HEK293T (cell line): ENCODE data around the gene ASCC1.
"Not testable (repeated sequence)": the region's sequence is repeated elsewhere in the genome, so short reads cannot be mapped to it uniquely, and the experiment has no call there.

Experiments used
- CTCF ChIA-PET: fragments of 350-600 bp; formaldehyde crosslinking; extraction: SDS; loops from one replicate; lab custom pipeline; 2021; ENCODE audit warnings: antibody characterized with exemption, inconsistent platforms; lab: Yijun Ruan, JAX
- POLR2A ChIA-PET: fragments of 350-600 bp; formaldehyde crosslinking; extraction: SDS; loops from one replicate; lab custom pipeline; 2020; ENCODE audit warnings: antibody characterized with exemption, inconsistent platforms; lab: Yijun Ruan, JAX
- DNase-seq: peaks from one replicate; pipeline ENCODE4 v3.0.0; 2012; ENCODE audit warnings: mixed read lengths; ENCODE audit errors: extremely low spot score
- ARNT ChIP-seq: fragments of 450-650 bp; IDR thresholded peaks from 2 replicates; pipeline ENCODE4 v1.6.1; 2017; ENCODE audit warnings: mild to moderate bottlenecking
- BHLHE40 ChIP-seq: fragments of 450-650 bp; IDR thresholded peaks from 2 replicates; pipeline ENCODE4 v1.6.1; 2016; ENCODE audit warnings: mild to moderate bottlenecking, moderate library complexity, borderline replicate concordance
- CTBP1 ChIP-seq: fragments of 450-650 bp; IDR thresholded peaks from 2 replicates; pipeline ENCODE4 v1.6.1; 2016; ENCODE audit warnings: borderline replicate concordance
- ELF4 ChIP-seq: fragments of 450-650 bp; IDR thresholded peaks from 2 replicates; pipeline ENCODE4 v1.6.1; 2017; ENCODE audit warnings: antibody characterized with exemption
- FOXA1 ChIP-seq: fragments of 450-650 bp; IDR thresholded peaks from 2 replicates; pipeline ENCODE4 v1.6.1; 2016; ENCODE audit warnings: mild to moderate bottlenecking
- FOXK2 ChIP-seq: fragments of 450-650 bp; IDR thresholded peaks from 2 replicates; pipeline ENCODE4 v1.6.1; 2016; ENCODE audit warnings: mild to moderate bottlenecking
- FOXM1 ChIP-seq: fragments of 450-650 bp; IDR thresholded peaks from 2 replicates; pipeline ENCODE4 v1.6.1; 2017; ENCODE audit warnings: mild to moderate bottlenecking, borderline replicate concordance
- HDGF ChIP-seq: fragments of 450-650 bp; IDR thresholded peaks from 2 replicates; pipeline ENCODE4 v1.6.1; 2017; ENCODE audit warnings: antibody characterized with exemption, borderline replicate concordance
- L3MBTL2 ChIP-seq: fragments of 450-650 bp; conservative IDR thresholded peaks from 2 replicates; pipeline ENCODE4 v1.6.1; 2016; ENCODE audit warnings: mild to moderate bottlenecking
- LEF1 ChIP-seq: fragments of 450-650 bp; IDR thresholded peaks from 2 replicates; pipeline ENCODE4 v1.6.1; 2017; ENCODE audit warnings: mild to moderate bottlenecking, borderline replicate concordance
- NFRKB ChIP-seq: fragments of 450-650 bp; IDR thresholded peaks from 2 replicates; pipeline ENCODE4 v1.6.1; 2016; ENCODE audit warnings: mild to moderate bottlenecking, moderate library complexity
- SP1 ChIP-seq: fragments of 450-650 bp; IDR thresholded peaks from 2 replicates; pipeline ENCODE4 v1.6.1; 2017
- SUZ12 ChIP-seq: fragments of 450-650 bp; IDR thresholded peaks from 2 replicates; pipeline ENCODE4 v1.6.1; 2016; ENCODE audit warnings: mild to moderate bottlenecking
- TARDBP ChIP-seq: fragments of 450-650 bp; IDR thresholded peaks from 2 replicates; pipeline ENCODE4 v1.6.1; 2016
- ZNF384 ChIP-seq: fragments of 450-650 bp; IDR thresholded peaks from 2 replicates; pipeline ENCODE4 v1.6.1; 2016
- TF ChIP-seq, protein P1 (sequence below): fragments of 450-650 bp; IDR thresholded peaks from 2 replicates; pipeline ENCODE4 v1.6.1; 2016

The ASCC1 gene

DNA sequence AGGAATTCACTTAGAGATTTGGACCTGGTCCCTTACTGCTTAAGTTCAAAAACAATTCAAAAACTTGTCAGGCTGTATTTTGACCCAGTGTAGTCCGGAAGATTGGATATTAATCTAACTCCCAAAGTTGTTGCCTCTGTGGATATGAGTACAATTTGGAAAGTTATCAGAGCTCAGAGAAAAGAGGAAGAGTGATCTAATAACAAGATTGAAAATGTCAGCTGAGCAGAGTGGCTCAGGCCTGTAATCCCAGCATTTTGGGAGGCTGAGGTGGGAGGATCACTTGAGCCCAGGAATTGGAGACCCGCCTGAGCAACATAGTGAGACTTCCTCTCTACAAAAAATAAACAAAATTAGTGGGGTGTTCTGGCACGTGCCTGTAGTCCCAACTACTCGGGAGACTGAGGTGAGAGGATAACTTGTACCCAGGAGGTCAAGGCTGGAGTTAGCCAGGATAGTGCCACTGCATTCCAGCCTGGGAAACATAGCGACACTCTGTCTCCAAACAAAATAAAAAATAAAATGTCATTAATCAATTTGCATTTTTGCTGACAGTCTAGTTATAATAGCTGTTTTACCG lies 3.2 kb upstream of the ASCC1 start:
- ChIA-PET CTCF (interaction anchor here (0.6 to 1.3 kb wide), 3 partner anchors 171 to 323 kb away, joined by 3 to 6 read pairs (median 3); no protein-coding TSS in a partner anchor), POLR2A (interaction anchor here (1.0 to 2.0 kb wide), 3 partner anchors 42 to 56 kb away, joined by 3 to 12 read pairs (median 6); partner anchors contain the start of gene DDIT4)
- TF ChIP-seq, protein P1, sequence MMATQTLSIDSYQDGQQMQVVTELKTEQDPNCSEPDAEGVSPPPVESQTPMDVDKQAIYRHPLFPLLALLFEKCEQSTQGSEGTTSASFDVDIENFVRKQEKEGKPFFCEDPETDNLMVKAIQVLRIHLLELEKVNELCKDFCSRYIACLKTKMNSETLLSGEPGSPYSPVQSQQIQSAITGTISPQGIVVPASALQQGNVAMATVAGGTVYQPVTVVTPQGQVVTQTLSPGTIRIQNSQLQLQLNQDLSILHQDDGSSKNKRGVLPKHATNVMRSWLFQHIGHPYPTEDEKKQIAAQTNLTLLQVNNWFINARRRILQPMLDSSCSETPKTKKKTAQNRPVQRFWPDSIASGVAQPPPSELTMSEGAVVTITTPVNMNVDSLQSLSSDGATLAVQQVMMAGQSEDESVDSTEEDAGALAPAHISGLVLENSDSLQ: no peak
- DNase-seq: no peak

DNA sequence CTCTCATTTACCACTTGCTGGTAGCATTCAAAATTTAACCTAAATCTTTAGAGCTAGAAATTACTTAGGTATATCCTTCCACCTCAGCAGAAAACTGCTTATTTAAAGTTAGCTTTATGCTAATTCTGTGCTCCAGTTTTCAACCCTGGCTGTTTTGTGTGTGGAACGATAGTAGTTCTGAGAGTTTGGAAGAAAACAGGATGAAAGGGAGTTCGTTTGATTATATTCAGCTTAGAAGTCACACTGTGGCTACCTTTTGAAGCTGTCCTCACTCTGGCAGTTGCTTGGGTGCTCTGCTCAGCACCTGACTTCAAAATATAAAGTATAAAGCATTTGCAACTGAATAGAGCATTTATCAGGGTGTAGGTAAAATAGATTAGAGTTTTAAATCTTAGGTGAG lies 2.6 kb upstream of the ASCC1 start:
- POLR2A ChIA-PET: interaction anchor here (1.7 to 2.0 kb wide), 2 partner anchors 55 to 57 kb away, joined by 6 to 12 read pairs; partner anchors contain the start of gene DDIT4
- CTCF ChIA-PET: interaction anchor here (0.5 to 1.3 kb wide), 4 partner anchors 16 to 322 kb away, joined by 3 to 6 read pairs (median 3); no protein-coding TSS in a partner anchor
- DNase-seq: no peak
- TF ChIP-seq LEF1 (no peak), ZNF384 (no peak), TARDBP (no peak), HDGF (no peak), L3MBTL2 (no peak)

DNA sequence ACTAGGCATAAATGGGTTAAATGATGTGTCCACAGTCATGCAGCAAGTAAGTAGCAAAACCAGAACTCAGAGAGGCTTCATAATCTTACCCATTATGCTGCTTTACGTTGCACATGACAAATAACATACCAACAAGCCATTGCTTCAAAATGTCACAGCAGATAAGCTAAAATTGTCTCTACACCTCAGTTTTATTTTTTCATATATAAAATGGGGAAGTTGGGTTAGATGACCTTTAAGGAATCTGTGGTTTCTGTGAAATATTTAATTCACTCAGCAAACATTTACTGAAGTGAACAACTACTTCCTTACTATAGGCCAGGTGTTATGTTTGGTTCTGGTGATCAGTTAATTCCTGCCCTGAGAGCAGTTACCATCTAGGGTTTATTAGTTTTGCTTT lies 2.2 kb upstream of the ASCC1 start:
- no peak for DNase-seq
- TF ChIP-seq SP1: no peak
- no peak for TF ChIP-seq NFRKB
- TF ChIP-seq HDGF: no peak
- TF ChIP-seq SUZ12: no peak
- ChIA-PET POLR2A (interaction anchor here (1.7 to 2.0 kb wide), 2 partner anchors 55 to 57 kb away, joined by 6 to 12 read pairs; partner anchors contain the start of gene DDIT4), CTCF (interaction anchor here (0.5 to 1.3 kb wide), 4 partner anchors 15 to 322 kb away, joined by 3 to 6 read pairs (median 3); no protein-coding TSS in a partner anchor)

DNA sequence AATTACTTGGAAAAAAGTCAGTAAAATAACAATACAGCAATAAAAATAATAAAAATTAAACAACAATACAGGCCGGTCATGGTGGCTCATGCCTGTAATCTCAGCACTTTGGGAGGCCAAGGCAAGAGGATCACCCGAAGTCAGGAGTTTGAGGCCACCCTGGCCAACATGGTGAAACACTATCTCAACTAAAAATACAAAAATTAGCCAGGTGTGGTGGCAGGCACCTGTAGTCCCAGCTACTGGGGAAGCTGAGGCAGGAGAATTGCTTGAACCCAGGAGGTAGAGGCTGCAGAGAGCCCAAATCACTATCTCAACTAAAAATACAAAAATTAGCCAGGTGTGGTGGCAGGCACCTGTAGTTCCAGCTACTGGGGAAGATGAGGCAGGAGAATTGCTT lies 4.2 kb downstream of the ASCC1 start:
- ChIA-PET POLR2A (interaction anchor here (1.4 kb wide), 1 partner anchor 62 kb away, joined by 3 read pairs; no protein-coding TSS in a partner anchor), CTCF (interaction anchor here (0.7 kb wide), 1 partner anchor 129 kb away, joined by 4 read pairs; no protein-coding TSS in a partner anchor)
- DNase-seq: not testable (repeated sequence)

DNA sequence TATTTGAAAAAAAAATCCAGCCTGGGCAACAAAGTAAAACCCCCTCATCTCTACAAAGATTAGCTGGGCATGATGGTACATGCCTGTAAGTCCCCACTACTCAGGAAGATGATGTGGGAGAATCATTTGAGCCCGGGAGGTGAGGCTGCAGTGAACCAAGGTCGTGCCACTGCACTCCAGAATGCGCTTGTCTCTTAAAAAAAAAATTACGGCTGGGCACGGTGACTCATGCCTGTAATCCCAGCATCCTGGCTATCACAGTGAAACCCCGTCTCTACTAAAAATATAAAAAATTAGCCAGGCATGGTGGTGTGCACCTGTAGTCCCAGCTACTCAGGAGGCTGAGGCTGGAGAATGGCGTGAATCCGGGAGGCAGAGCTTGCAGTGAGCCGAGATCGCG lies 4.7 kb downstream of the ASCC1 start:
- POLR2A ChIA-PET, DNase-seq: not testable (repeated sequence)
- CTCF ChIA-PET: interaction anchor here (0.7 kb wide), 1 partner anchor 129 kb away, joined by 4 read pairs; no protein-coding TSS in a partner anchor

DNA sequence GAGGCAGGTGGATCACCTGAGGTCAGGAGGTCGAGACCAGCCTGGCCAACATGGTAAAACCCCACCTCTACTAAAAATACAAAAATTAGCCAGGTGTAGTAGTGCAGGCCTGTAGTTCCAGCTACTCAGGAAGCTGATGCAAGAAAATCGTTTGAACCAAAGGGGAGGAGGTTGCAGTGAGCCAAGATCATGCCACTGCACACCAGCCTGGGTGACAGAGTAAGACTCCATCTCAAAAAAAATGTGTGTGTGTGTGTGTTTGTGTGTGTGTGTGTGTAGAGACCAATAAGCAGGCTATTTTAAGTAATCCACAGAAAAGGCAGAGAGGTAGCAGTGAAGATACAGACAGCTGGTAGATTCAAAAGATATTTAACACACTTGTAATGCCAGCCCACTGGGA lies 7.5 kb downstream of the ASCC1 start:
- POLR2A ChIA-PET, CTCF ChIA-PET, DNase-seq: not testable (repeated sequence)

DNA sequence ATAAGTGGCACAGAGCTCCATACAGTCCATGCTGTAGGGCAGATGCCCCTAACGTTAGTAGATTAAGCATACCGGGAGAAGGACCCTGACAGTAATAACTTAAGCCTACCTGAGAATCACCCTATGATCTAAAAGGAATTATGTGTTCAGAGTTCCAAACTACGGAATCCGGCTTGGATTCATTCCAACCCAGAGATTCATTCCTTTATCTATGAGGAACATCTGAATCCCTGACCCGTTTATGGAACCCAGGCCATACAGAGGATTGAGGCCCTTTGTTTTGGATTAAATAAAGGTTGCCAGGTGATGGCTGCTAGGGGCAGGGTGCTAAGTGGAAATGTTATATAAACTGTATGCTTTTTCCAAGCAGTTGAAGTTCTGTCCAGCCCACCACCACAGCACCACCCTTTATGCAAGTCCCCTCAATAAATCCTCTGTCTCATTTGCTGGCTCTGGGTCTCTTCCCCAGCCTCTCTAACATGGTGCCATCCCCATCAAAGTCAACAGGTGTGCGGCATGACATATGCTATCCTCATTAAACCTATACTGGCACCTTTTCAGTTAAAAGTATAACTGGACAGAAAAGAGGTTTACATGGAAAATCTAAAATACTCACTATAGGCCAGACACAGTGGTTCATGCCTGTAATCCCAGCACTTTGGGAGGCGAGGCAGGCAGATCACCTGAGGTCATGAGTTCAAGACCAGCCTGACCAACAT lies 9.4 kb downstream of the ASCC1 start:
- no peak for DNase-seq
- ChIA-PET POLR2A (no interaction called here), CTCF (interaction anchor here (0.6 kb wide), 1 partner anchor 22 kb away, joined by 5 read pairs; no protein-coding TSS in a partner anchor)
- TF ChIP-seq SP1 (no peak), LEF1 (no peak), TARDBP (no peak), CTBP1 (no peak), BHLHE40 (no peak), NFRKB (no peak), ZNF384 (no peak), FOXK2 (no peak), SUZ12 (no peak), ARNT (no peak), FOXM1 (no peak), HDGF (no peak), L3MBTL2 (no peak), FOXA1 (no peak), ELF4 (no peak)
- TF ChIP-seq, protein P1: no peak

DNA sequence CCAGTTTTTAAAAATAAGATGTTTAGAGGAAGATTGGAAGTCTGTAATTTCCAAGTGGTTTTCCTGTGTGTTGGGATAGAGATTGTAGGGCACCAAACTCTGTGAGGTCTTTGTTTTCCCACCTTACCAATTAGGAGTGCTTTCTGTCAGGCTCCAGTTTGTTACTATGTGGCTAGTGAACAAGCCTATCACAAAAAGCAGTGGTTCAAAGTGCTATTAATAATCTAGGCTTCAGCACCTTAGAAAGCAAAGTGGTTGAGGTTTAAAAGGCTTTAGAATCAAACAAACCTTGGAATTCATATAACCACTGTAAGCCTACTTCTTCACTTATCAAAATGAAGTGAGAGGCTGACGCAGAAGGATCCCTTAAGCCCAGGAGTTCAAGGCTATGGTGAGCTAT lies 11.4 kb downstream of the ASCC1 start:
- ChIA-PET CTCF (no interaction called here), POLR2A (interaction anchor here (0.7 kb wide), 1 partner anchor 70 kb away, joined by 3 read pairs; no protein-coding TSS in a partner anchor)
- TF ChIP-seq L3MBTL2 (no peak), CTBP1 (no peak)
- DNase-seq: no peak
